Loucy (cell line): ENCODE data around the gene PPP4R3A.

Experiments used
- H2AFZ ChIP-seq: fragments of 200-600 bp; sonication (generic); 2 replicates; pipeline ENCODE4 v1.6.0; 2016; ENCODE audit warnings: antibody characterized with exemption, mild to moderate bottlenecking, low read length, moderate library complexity
- H3F3A ChIP-seq: fragments of 200-600 bp; 2 replicates; pipeline ENCODE4 v1.6.0; 2016; ENCODE audit warnings: antibody characterized with exemption, low read depth, mild to moderate bottlenecking
- H3K27me3 ChIP-seq: fragments of 200-600 bp; sonication (generic); 2 replicates; pipeline ENCODE4 v1.6.1; 2014; ENCODE audit warnings: low read length, mild to moderate bottlenecking; ENCODE audit not compliant: insufficient read depth, poor library complexity, severe bottlenecking
- H3K36me3 ChIP-seq: fragments of 200-600 bp; sonication (generic); 2 replicates; pipeline ENCODE4 v1.6.1; 2016; ENCODE audit warnings: low read length; ENCODE audit not compliant: insufficient read depth
- H3K4me1 ChIP-seq: fragments of 200-600 bp; sonication (generic); 2 replicates; pipeline ENCODE4 v1.5.1; 2014; ENCODE audit warnings: low read length, mild to moderate bottlenecking; ENCODE audit not compliant: insufficient read depth, poor library complexity, severe bottlenecking
- H3K4me2 ChIP-seq: fragments of 200-600 bp; sonication (generic); 2 replicates; pipeline ENCODE4 v1.6.0; 2014; ENCODE audit warnings: antibody characterized with exemption, low read length, low read depth, mild to moderate bottlenecking; ENCODE audit not compliant: poor library complexity, severe bottlenecking
- H3K4me3 ChIP-seq: fragments of 200-600 bp; sonication (generic); 2 replicates; pipeline ENCODE4 v1.5.1; 2014; ENCODE audit warnings: low read length, mild to moderate bottlenecking, mixed read lengths; ENCODE audit not compliant: poor library complexity, severe bottlenecking
- H3K79me2 ChIP-seq: fragments of 200-600 bp; sonication (generic); 2 replicates; pipeline ENCODE4 v1.6.1; 2014; ENCODE audit warnings: low read length; ENCODE audit not compliant: insufficient read depth
- H3K9ac ChIP-seq: fragments of 200-600 bp; sonication (generic); 2 replicates; pipeline ENCODE4 v1.6.0; 2014; ENCODE audit warnings: mild to moderate bottlenecking, low read depth, low read length, moderate library complexity; ENCODE audit not compliant: poor library complexity, severe bottlenecking
- H3K9me2 ChIP-seq: fragments of 200-600 bp; sonication (generic); replicated peaks from 2 replicates; pipeline ENCODE4 v1.6.1; 2016; ENCODE audit warnings: low read depth, low read length, mixed read lengths
- H3K9me3 ChIP-seq: fragments of 200-600 bp; sonication (generic); 2 replicates; pipeline ENCODE4 v1.6.1; 2014; ENCODE audit warnings: mild to moderate bottlenecking, antibody characterized with exemption, low read length, low read depth; ENCODE audit not compliant: insufficient read depth
- H4K20me1 ChIP-seq: fragments of 200-600 bp; sonication (generic); 2 replicates; pipeline ENCODE4 v1.6.0; 2014; ENCODE audit warnings: antibody characterized with exemption, low read length, mild to moderate bottlenecking; ENCODE audit not compliant: insufficient read depth, poor library complexity, severe bottlenecking
- EZH2phosphoT487 ChIP-seq: fragments of 200-600 bp; IDR thresholded peaks from 2 replicates; pipeline ENCODE4 v1.6.1; 2018; ENCODE audit warnings: antibody characterized with exemption, mild to moderate bottlenecking, moderate library complexity, borderline replicate concordance
- TF ChIP-seq, protein P1 (sequence below): fragments of 200-600 bp; sonication (generic); conservative IDR thresholded peaks from 2 replicates; pipeline ENCODE4 v1.5.1; 2014; ENCODE audit warnings: mild to moderate bottlenecking, antibody characterized with exemption, low read length

Gene PPP4R3A

DNA sequence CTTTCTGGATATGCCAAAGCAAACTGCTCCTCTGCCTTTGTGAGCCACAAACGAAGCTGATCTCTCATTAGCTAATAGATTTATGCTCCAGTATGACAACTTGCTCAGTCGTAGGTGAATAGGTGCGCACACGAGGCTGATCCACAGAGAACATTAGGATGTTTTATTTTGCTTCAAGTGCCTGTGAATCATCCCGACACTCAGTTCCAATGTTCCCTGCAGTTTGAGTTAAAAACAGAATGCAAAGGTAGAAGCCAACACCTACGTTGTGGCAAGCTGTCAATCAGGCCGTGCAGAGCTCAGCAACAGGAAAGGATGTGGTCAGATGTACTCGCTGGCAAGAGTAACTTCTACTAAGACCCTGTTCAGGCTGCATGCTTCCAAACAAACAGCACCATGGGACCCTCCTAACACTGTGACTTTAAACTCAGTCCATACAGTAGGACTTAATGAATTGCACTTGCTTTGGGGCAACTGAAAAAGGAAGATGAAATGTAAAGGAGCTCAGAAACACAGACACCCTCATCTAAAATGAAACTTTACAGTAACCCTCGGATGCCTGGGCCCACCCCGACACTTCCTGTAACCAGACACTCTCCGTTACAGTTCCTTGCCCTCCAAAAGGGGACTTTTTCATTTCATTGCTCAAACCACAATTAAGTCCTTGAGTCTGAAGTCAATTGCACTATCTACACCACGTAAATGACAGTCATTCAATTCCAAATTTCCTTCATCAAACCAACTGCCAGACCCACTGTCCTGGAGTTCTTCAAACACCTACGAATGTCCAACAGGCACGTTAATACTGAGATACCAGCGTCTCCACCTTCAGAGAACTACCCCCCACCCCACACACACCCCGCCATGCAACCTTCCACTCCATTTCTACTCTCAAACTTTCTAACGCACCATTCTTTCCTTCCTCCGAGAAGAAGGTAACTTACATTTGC is 94.0 kb downstream of the PPP4R3A start:
- Histone ChIP-seq H3K4me2 (peak overlapping the region; percentile 99), H3K9me2 (no peaks in the 10 kb centered on the region), H3K9ac (peak overlapping the region; percentile 80), H4K20me1 (peaks cover 46% of the 10 kb centered on the region), H3K4me1 (peaks cover 51% of the 10 kb centered on the region), H3K9me3 (no peaks in the 10 kb centered on the region), H3K27me3 (no peaks in the 10 kb centered on the region), H3K79me2 (peaks cover 58% of the 10 kb centered on the region), H3K36me3 (no peaks in the 10 kb centered on the region; the same call in 1 of the 2 replicates), H3F3A (peaks cover 4% of the 10 kb centered on the region), H3K4me3 (peak overlapping the region; percentile 76), H2AFZ (no peak overlapping the region)
- TF ChIP-seq, protein P1, sequence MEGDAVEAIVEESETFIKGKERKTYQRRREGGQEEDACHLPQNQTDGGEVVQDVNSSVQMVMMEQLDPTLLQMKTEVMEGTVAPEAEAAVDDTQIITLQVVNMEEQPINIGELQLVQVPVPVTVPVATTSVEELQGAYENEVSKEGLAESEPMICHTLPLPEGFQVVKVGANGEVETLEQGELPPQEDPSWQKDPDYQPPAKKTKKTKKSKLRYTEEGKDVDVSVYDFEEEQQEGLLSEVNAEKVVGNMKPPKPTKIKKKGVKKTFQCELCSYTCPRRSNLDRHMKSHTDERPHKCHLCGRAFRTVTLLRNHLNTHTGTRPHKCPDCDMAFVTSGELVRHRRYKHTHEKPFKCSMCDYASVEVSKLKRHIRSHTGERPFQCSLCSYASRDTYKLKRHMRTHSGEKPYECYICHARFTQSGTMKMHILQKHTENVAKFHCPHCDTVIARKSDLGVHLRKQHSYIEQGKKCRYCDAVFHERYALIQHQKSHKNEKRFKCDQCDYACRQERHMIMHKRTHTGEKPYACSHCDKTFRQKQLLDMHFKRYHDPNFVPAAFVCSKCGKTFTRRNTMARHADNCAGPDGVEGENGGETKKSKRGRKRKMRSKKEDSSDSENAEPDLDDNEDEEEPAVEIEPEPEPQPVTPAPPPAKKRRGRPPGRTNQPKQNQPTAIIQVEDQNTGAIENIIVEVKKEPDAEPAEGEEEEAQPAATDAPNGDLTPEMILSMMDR, result no peak
- TF ChIP-seq EZH2phosphoT487, result no peak

DNA sequence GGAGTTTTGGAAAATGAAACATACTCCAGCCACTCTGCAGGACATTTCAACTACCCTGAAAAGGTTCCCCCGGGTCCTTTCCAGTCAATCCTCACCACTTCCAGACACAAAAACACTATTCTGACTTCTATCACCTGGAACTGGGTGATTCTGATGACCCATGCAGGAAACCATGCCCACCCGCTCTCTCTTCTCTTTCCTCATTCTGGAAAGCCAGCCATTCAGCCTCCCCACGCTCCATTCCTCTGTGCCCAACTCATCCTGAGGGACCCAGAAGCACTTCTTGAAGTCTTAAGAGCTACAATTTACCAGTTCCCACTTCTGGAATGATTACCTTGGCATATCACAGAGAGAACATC is 95.7 kb downstream of the PPP4R3A start:
- H3K4me2 ChIP-seq, result peak overlapping the region; percentile 99
- peak overlapping the region; percentile 80 for H3K9ac ChIP-seq
- H3K9me3 ChIP-seq, result no peaks in the 10 kb centered on the region
- no peak for TF ChIP-seq EZH2phosphoT487
- TF ChIP-seq, protein P1, result no peak
- H3K9me2 ChIP-seq, result no peaks in the 10 kb centered on the region
- peaks cover 9% of the 10 kb centered on the region; the same call in 1 of the 2 replicates for H3K36me3 ChIP-seq
- peaks cover 74% of the 10 kb centered on the region for H3K79me2 ChIP-seq
- H3K4me1 ChIP-seq, result peaks cover 62% of the 10 kb centered on the region
- no peaks in the 10 kb centered on the region for H3K27me3 ChIP-seq
- H3K4me3 ChIP-seq, result peak overlapping the region; percentile 76
- peaks cover 62% of the 10 kb centered on the region for H4K20me1 ChIP-seq
- peaks cover 4% of the 10 kb centered on the region for H3F3A ChIP-seq
- no peak overlapping the region for H2AFZ ChIP-seq

DNA sequence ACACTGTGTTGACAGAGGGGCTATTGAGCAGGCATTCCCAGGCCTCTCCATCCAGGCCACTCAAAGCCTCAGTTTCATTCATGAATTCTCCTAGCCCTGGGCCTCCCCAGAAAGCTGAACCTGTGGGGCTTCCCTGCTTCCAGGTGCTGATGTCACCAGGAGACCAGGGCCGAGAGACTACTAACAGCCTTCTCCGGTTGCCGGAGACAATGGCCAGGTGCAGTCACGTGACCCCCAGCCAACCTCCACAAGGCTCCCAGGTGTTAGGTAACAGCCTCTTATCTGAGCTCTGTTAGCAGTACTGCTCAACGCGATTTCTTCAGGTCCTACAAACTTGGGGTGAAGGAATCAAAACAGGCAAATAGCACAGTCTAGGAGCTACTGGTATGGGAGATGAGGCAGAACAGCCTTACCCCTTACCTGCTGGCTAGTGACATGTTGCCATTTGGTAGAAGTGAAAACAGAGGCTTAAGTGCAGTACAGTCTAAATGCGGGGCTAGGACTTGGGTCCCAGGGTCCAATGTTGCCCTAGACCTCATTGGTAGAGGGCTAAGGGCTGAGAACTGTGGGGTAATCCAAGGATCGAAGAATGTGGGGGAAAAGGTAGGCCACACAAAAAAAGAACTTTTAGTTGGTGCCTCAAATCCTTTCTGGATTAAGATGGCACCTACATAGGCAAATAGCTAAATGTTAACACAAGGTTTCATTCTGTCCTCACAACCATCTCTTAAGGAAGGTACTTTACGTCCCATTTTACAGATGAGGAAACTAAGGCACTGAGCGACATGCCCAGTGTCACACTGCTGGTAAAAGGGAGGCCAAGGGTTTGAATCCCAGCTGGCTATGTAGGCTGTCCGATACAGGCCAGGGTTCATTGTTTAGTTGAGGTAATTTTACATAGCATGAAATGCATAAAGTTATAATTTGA is 96.3 kb downstream of the PPP4R3A start:
- Histone ChIP-seq H3K79me2 (peaks cover 81% of the 10 kb centered on the region), H3K4me2 (peak overlapping the region; percentile 99), H3K36me3 (peaks cover 10% of the 10 kb centered on the region; the same call in 1 of the 2 replicates), H3K27me3 (no peaks in the 10 kb centered on the region), H3K9ac (peak overlapping the region; percentile 80), H4K20me1 (peaks cover 69% of the 10 kb centered on the region), H3F3A (peaks cover 4% of the 10 kb centered on the region), H2AFZ (no peak overlapping the region), H3K4me1 (peaks cover 59% of the 10 kb centered on the region), H3K9me3 (no peaks in the 10 kb centered on the region), H3K4me3 (peak overlapping the region; percentile 76), H3K9me2 (no peaks in the 10 kb centered on the region)
- TF ChIP-seq EZH2phosphoT487, result no peak
- TF ChIP-seq, protein P1, result no peak
